Left lobe of liver (tissue), 2 donors: ENCODE measurements around the gene DNAJB1. TPM values are rescaled to one million over a fixed set of nuclear protein-coding genes. Genes with fewer than 3 reads are reported as not detected.

Source experiments
- ATAC-seq: fragments of 200-7000 bp; cut with Tn5 transposase; one replicate; pipeline ENCODE4 v1.9.1; 2020; ENCODE audit warnings: mild to moderate bottlenecking, moderate library complexity
- DNase-seq: peaks from one replicate; pipeline ENCODE4 v3.0.0-alpha.2; 2020; ENCODE audit warnings: low spot score
- total RNA-seq: library from RNA; stranded (reverse); gene quantifications from one replicate; pipeline ENCODE4 v1.2.1, GENCODE V29; 2021
- donor health status: DM: no; HTN: no; CAD: no; lungs with moderate emphysema.
- donor health status: DM: no; HTN: yes; CAD: no.

Gene DNAJB1
- total RNA-seq, 1 donor from 2014 or later, result 70.7 TPM

- DNase-seq (no peak), ATAC-seq (peak; percentile 25)
Observed at GRCh38 chr19:14475251-14476073, 42.7 kb downstream of the DNAJB1 start, which contains the start of gene PTGER1. Gene PTGER1 (minus strand): TSS chr19:14475354. CDS start chr19:14474320, 1,034 bp downstream.

GRCh38 chr19:14474827-14475226, 43.4 kb downstream of the DNAJB1 start:
- no peak for ATAC-seq
- no peak for DNase-seq

- DNase-seq, result no peak
- ATAC-seq, result peak; percentile 74
Observed at GRCh38 chr19:14473978-14474578, 44.1 kb downstream of the DNAJB1 start.

GRCh38 chr19:14473073-14473977, 44.9 kb downstream of the DNAJB1 start:
- ATAC-seq, result no peak

DNA sequence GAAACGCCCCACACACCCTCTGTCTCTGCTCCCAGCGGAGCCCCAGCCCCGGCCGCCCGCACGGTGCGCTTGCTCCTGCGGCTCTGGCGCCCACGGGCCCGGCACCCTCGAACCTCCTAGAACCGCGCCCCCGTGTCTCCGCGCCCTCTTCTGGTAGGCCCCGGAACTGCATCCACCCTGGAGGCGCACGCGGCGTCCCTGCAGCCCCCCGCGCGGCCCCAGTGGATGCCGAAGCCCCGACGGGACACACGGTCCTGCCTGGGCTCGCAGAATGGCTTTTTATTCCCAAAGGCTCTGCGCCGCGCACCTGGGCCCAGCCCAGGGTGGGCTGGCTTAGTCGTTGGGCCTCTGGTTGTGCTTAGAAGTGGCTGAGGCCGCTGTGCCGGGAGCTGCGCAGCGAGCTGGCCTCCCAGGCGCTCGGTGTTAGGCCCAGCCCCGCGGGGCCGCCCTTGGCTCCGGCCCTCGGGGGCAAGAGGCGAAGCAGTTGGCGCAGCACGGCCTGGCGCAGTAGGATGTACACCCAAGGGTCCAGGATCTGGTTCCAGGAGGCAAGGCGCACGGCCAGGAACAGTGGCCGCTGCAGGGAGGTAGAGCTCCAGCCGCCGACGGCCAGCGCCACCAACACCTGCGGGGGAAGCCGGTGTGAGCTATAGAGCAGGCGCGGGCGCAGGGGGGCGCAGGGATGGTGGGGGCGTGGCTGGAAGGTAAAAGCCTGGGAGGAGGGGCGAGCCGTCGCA, 45.8 kb downstream of the DNAJB1 start:
- no peak for DNase-seq
- ATAC-seq, result peak; percentile 71

More at GRCh38 chr19:14473073-14473977, 44.9 kb downstream of the DNAJB1 start:
- no peak for DNase-seq

DNA sequence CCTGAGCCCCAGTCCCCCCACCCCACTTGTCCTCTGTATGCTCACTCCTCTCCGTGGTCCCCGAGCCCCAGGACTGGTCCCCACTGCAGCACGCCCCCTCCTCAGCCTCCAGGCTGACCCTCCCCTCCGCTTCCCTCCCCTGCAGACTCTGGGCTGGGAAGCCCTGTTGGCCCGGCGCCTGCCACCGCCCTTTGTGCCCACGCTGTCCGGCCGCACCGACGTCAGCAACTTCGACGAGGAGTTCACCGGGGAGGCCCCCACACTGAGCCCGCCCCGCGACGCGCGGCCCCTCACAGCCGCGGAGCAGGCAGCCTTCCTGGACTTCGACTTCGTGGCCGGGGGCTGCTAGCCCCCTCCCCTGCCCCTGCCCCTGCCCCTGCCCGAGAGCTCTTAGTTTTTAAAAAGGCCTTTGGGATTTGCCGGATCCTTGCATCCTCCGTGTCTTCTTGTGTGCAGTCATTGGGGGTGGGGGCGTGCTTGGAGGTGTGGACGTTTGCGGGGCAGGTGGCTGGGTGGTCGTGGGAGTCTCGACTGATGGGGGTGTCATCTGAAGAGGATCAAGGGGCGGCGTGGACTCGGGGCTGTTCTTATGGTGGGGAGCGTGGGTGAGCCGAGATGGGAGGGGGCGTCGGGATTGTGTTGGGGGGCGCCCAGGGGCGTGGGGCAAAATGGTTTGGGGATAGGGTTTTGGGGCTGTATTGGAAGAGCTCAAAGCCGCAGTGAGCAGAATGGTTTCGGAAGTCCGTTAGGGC, 46.6 kb downstream of the DNAJB1 start:
- no peak for DNase-seq
- no peak for ATAC-seq

- ATAC-seq (no peak), DNase-seq (no peak)
Observed at GRCh38 chr19:14470031-14470876, 47.9 kb downstream of the DNAJB1 start.

GRCh38 chr19:14467816-14468215, 50.4 kb downstream of the DNAJB1 start:
- ATAC-seq (no peak), DNase-seq (no peak)

GRCh38 chr19:14467391-14467790, 50.8 kb downstream of the DNAJB1 start:
- DNase-seq, result no peak
- ATAC-seq, result no peak

Other genes with a start within 250 kb of the DNAJB1 start
- gene ADGRE5, start 137.0 kb downstream of the DNAJB1 start, total RNA-seq, result 11.7 TPM
- gene DDX39A, start 99.1 kb downstream of the DNAJB1 start, total RNA-seq, result 18.0 TPM
- 32.4 TPM for gene PKN1, start 85.1 kb downstream of the DNAJB1 start, total RNA-seq
- 0.13 TPM for gene PTGER1, start 43.0 kb downstream of the DNAJB1 start, total RNA-seq
- gene GIPC1, start 22.3 kb downstream of the DNAJB1 start, total RNA-seq, result 28.2 TPM
- 101 TPM for gene TECR, start 11.2 kb upstream of the DNAJB1 start, total RNA-seq
- gene NDUFB7, start 53.7 kb upstream of the DNAJB1 start, total RNA-seq, result 134 TPM
- not detected for gene CLEC17A, start 64.7 kb upstream of the DNAJB1 start, total RNA-seq
- 0.10 TPM for gene ADGRE3, start 156.4 kb upstream of the DNAJB1 start, total RNA-seq
- gene ZNF333, start 171.7 kb upstream of the DNAJB1 start, total RNA-seq, result 3.6 TPM